Skeletal muscle satellite cell (primary cell): ENCODE measurements around the gene MAGEA12. TPM values are rescaled to one million over a fixed set of nuclear protein-coding genes. Genes with fewer than 3 reads are reported as not detected.
"Not testable (repeated sequence)": the region's sequence is repeated elsewhere in the genome, so short reads cannot be mapped to it uniquely, and the experiment has no call there.

Experiments
- H3K27me3 ChIP-seq: 2 replicates; pipeline ENCODE4 v1.7.0; 2013; ENCODE audit warnings: low read length; ENCODE audit not compliant: control insufficient read depth, insufficient read depth
- H3K36me3 ChIP-seq: 2 replicates; pipeline ENCODE4 v1.7.0; 2013; ENCODE audit warnings: mild to moderate bottlenecking, control low read depth, low read length; ENCODE audit not compliant: insufficient read depth
- H3K4me1 ChIP-seq: 2 replicates; pipeline ENCODE4 v1.7.0; 2013; ENCODE audit warnings: low read length; ENCODE audit not compliant: control insufficient read depth, insufficient read depth
- H3K4me2 ChIP-seq: 2 replicates; pipeline ENCODE4 v1.7.0; 2013; ENCODE audit warnings: mild to moderate bottlenecking, low read length
- H3K4me3 ChIP-seq: 2 replicates; pipeline ENCODE4 v1.7.0; 2013; ENCODE audit warnings: low read length
- H3K9ac ChIP-seq: 2 replicates; pipeline ENCODE4 v1.7.0; 2013; ENCODE audit warnings: mild to moderate bottlenecking, low read depth, low read length, moderate library complexity
- H3K9me3 ChIP-seq: replicated peaks from 2 replicates; pipeline ENCODE4 v1.7.0; 2013; ENCODE audit warnings: mild to moderate bottlenecking, control low read depth, low read length
- total RNA-seq: library from RNA; depleted of rRNA; stranded (reverse); fragments of >200 nt; gene quantifications from 2 replicates; pipeline ENCODE4 v1.2.3, GENCODE V29; 2012; rRNA removed

MAGEA12 gene, protein sequence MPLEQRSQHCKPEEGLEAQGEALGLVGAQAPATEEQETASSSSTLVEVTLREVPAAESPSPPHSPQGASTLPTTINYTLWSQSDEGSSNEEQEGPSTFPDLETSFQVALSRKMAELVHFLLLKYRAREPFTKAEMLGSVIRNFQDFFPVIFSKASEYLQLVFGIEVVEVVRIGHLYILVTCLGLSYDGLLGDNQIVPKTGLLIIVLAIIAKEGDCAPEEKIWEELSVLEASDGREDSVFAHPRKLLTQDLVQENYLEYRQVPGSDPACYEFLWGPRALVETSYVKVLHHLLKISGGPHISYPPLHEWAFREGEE
- total RNA-seq: not detected in 2 replicates

- Histone ChIP-seq H3K4me1 (no peaks in the 10 kb centered on the region), H3K36me3 (no peaks in the 10 kb centered on the region), H3K27me3 (no peaks in the 10 kb centered on the region), H3K4me3 (no peak within 1 kb of the TSS), H3K4me2 (no peak within 1 kb of the TSS), H3K9me3 (no peaks in the 10 kb centered on the region), H3K9ac (no peak within 1 kb of the TSS)
Observed at GRCh38 chrX:152733261-152733975, at the start of gene MAGEA12, which contains the start of gene CSAG1. MAGEA12 (plus strand) TSS chrX:152733757; CDS start chrX:152736162, 2,405 bp downstream. CSAG1 (minus strand) TSS chrX:152733721; CDS start chrX:152732460, 1,261 bp downstream.

- not testable (repeated sequence) for H3K36me3 ChIP-seq, H3K27me3 ChIP-seq, H3K4me1 ChIP-seq, H3K9me3 ChIP-seq, H3K9ac ChIP-seq, H3K4me3 ChIP-seq, H3K4me2 ChIP-seq
Observed at GRCh38 chrX:152697952-152698931, 35.3 kb upstream of the MAGEA12 start, which contains the start of gene MAGEA3. MAGEA3 (plus strand) TSS chrX:152698794; CDS start chrX:152700833, 2,039 bp downstream.

GRCh38 chrX:152700390-152700789 is 33.2 kb upstream of the MAGEA12 start:
- H3K9ac ChIP-seq, H3K36me3 ChIP-seq, H3K4me2 ChIP-seq, H3K27me3 ChIP-seq, H3K4me1 ChIP-seq, H3K4me3 ChIP-seq, H3K9me3 ChIP-seq: not testable (repeated sequence)

GRCh38 chrX:152706500-152706899 is 27.1 kb upstream of the MAGEA12 start:
- not testable (repeated sequence) for H3K4me1 ChIP-seq

GRCh38 chrX:152709173-152709572 is 24.4 kb upstream of the MAGEA12 start, which contains the start of gene CSAG2:
CSAG2 (minus strand) TSS chrX:152709273; CDS start chrX:152709112, 161 bp downstream.
- not testable (repeated sequence) for H3K4me1 ChIP-seq, H3K9ac ChIP-seq, H3K9me3 ChIP-seq, H3K36me3 ChIP-seq, H3K4me3 ChIP-seq, H3K4me2 ChIP-seq, H3K27me3 ChIP-seq

More at GRCh38 chrX:152706500-152706899, 27.1 kb upstream of the MAGEA12 start:
- H3K4me3 ChIP-seq, H3K9me3 ChIP-seq, H3K4me2 ChIP-seq, H3K9ac ChIP-seq, H3K27me3 ChIP-seq, H3K36me3 ChIP-seq: not testable (repeated sequence)

DNA sequence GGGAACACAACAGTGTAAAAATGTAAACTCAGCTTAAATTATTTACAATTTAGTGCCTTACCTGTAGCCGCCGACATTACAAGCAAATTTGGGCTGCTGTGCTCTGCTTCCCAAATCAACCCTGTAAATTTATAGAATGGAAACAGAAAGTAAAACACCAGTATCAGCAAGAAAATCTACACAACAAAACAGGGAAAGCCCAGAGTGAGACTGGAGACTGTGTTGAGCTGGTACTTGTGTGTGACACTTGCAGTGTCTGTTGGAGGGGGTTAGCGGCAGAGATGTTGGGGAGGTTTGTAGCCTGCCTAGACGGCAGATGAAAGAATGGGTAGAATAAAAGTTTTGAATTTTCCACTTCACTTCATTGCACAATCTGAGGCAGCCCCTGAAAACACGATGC is 20.4 kb upstream of the MAGEA12 start:
- not testable (repeated sequence) for H3K4me1 ChIP-seq, H3K4me2 ChIP-seq, H3K27me3 ChIP-seq, H3K4me3 ChIP-seq, H3K36me3 ChIP-seq, H3K9me3 ChIP-seq, H3K9ac ChIP-seq

DNA sequence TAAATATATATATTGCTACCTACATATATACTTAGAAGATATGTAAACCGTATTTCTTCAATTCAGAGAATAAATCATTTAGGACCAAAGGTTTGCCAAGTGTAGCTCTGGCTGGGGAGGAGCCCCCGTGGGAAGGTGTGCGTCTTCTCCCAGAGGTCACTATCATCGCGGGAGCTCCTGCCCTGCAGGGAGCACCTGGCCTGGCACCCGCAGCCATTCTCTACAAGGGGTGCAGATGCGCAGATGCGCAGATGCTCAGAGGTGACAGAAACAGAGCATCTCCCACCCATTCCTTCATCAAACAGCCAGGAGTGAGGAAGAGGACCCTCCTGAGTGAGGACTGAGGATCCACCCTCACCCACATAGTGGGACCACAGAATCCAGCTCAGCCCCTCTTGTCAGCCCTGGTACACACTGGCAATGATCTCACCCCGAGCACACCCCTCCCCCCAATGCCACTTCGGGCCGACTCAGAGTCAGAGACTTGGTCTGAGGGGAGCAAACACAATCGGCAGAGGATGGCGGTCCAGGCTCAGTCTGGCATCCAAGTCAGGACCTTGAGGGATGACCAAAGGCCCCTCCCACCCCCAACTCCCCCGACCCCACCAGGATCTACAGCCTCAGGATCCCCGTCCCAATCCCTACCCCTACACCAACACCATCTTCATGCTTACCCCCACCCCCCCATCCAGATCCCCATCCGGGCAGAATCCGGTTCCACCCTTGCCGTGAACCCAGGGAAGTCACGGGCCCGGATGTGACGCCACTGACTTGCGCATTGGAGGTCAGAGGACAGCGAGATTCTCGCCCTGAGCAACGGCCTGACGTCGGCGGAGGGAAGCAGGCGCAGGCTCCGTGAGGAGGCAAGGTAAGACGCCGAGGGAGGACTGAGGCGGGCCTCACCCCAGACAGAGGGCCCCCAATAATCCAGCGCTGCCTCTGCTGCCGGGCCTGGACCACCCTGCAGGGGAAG is 19.5 kb upstream of the MAGEA12 start, which contains the start of gene MAGEA2B:
TSS of gene MAGEA2B (plus strand) at position 814 of the 973 bp plus-strand sequence. CDS start 2,479 bp downstream, outside the sequence.
- H3K4me1 ChIP-seq, H3K9ac ChIP-seq, H3K4me2 ChIP-seq, H3K27me3 ChIP-seq, H3K4me3 ChIP-seq, H3K9me3 ChIP-seq, H3K36me3 ChIP-seq: not testable (repeated sequence)

GRCh38 chrX:152725409-152725808 is 8.1 kb upstream of the MAGEA12 start:
- Histone ChIP-seq H3K9ac (no peak overlapping the region), H3K27me3 (no peaks in the 10 kb centered on the region), H3K36me3 (no peaks in the 10 kb centered on the region), H3K4me1 (no peaks in the 10 kb centered on the region), H3K4me3 (no peak overlapping the region), H3K9me3 (no peaks in the 10 kb centered on the region), H3K4me2 (no peak overlapping the region)

- not testable (repeated sequence) for H3K4me3 ChIP-seq, H3K36me3 ChIP-seq, H3K27me3 ChIP-seq, H3K4me1 ChIP-seq, H3K9ac ChIP-seq, H3K4me2 ChIP-seq, H3K9me3 ChIP-seq
Observed at GRCh38 chrX:152734143-152734858, 744 bp downstream of the MAGEA12 start.

GRCh38 chrX:152735101-152735500 is 1.5 kb downstream of the MAGEA12 start:
- Histone ChIP-seq H3K4me2 (no peak overlapping the region), H3K36me3 (no peaks in the 10 kb centered on the region), H3K27me3 (no peaks in the 10 kb centered on the region), H3K9me3 (no peaks in the 10 kb centered on the region), H3K4me1 (no peaks in the 10 kb centered on the region), H3K9ac (no peak overlapping the region), H3K4me3 (no peak overlapping the region)
